Effector memory CD4-positive, alpha-beta T cell (primary cell): ENCODE results near the gene EYA4.

Experiments used
- DNase-seq, 3 donors: peaks; one replicate each; pipeline ENCODE4 v3.0.0-alpha.2; 2020
- H3K27ac ChIP-seq: 2 replicates; pipeline ENCODE4 v1.7.0; 2013; ENCODE audit warnings: mild to moderate bottlenecking, low read length, moderate library complexity; ENCODE audit not compliant: insufficient read depth, poor library complexity, severe bottlenecking
- H3K27me3 ChIP-seq: replicated peaks from 2 replicates; pipeline ENCODE4 v1.7.0; 2013; ENCODE audit warnings: mild to moderate bottlenecking, low read length; ENCODE audit not compliant: insufficient read depth, control insufficient read depth, poor library complexity, severe bottlenecking
- H3K36me3 ChIP-seq: 2 replicates; pipeline ENCODE4 v1.7.0; 2013; ENCODE audit warnings: mild to moderate bottlenecking, low read length, moderate library complexity; ENCODE audit not compliant: control insufficient read depth, insufficient read depth
- H3K4me1 ChIP-seq: 2 replicates; pipeline ENCODE4 v1.7.0; 2013; ENCODE audit warnings: low read length, mild to moderate bottlenecking; ENCODE audit not compliant: control insufficient read depth, insufficient read depth, poor library complexity, severe bottlenecking
- H3K4me3 ChIP-seq: 2 replicates; pipeline ENCODE4 v1.7.0; 2013; ENCODE audit warnings: low read length, low read depth, mild to moderate bottlenecking; ENCODE audit not compliant: insufficient read depth, poor library complexity, severe bottlenecking
- H3K9me3 ChIP-seq: 2 replicates; pipeline ENCODE4 v1.7.0; 2013; ENCODE audit warnings: mild to moderate bottlenecking, low read length, moderate library complexity; ENCODE audit not compliant: control insufficient read depth

Gene EYA4

GRCh38 chr6:133456944-133457343, 215.8 kb downstream of the EYA4 start:
- Histone ChIP-seq H3K27me3 (no peaks in the 10 kb centered on the region), H3K9me3 (no peaks in the 10 kb centered on the region), H3K4me3 (no peak overlapping the region), H3K4me1 (no peaks in the 10 kb centered on the region), H3K27ac (no peak overlapping the region), H3K36me3 (no peaks in the 10 kb centered on the region)
- no peak for DNase-seq

- no peaks in the 10 kb centered on the region for H3K9me3 ChIP-seq
- no peak overlapping the region for H3K4me3 ChIP-seq
- H3K27ac ChIP-seq: no peak overlapping the region
- H3K4me1 ChIP-seq: no peaks in the 10 kb centered on the region
- no peaks in the 10 kb centered on the region for H3K27me3 ChIP-seq
- DNase-seq: no peak
- no peaks in the 10 kb centered on the region for H3K36me3 ChIP-seq
Observed at GRCh38 chr6:133460101-133460500, 218.9 kb downstream of the EYA4 start.

GRCh38 chr6:133463790-133464189, 222.6 kb downstream of the EYA4 start:
- no peak for DNase-seq
- Histone ChIP-seq H3K4me3 (no peak overlapping the region), H3K36me3 (no peaks in the 10 kb centered on the region), H3K27me3 (no peaks in the 10 kb centered on the region), H3K27ac (no peak overlapping the region), H3K9me3 (no peaks in the 10 kb centered on the region), H3K4me1 (no peaks in the 10 kb centered on the region)

- Histone ChIP-seq H3K4me1 (no peaks in the 10 kb centered on the region), H3K9me3 (no peaks in the 10 kb centered on the region), H3K4me3 (no peak overlapping the region), H3K36me3 (no peaks in the 10 kb centered on the region), H3K27ac (no peak overlapping the region), H3K27me3 (no peaks in the 10 kb centered on the region)
- DNase-seq: no peak
Observed at GRCh38 chr6:133466680-133467079, 225.5 kb downstream of the EYA4 start.

- H3K4me1 ChIP-seq: no peaks in the 10 kb centered on the region
- no peaks in the 10 kb centered on the region for H3K27me3 ChIP-seq
- no peak overlapping the region for H3K4me3 ChIP-seq
- H3K9me3 ChIP-seq: no peaks in the 10 kb centered on the region
- H3K36me3 ChIP-seq: no peaks in the 10 kb centered on the region
- no peak overlapping the region for H3K27ac ChIP-seq
- no peak for DNase-seq
Observed at GRCh38 chr6:133467231-133467981, 226.2 kb downstream of the EYA4 start.

- Histone ChIP-seq H3K4me1 (no peaks in the 10 kb centered on the region), H3K27me3 (no peaks in the 10 kb centered on the region), H3K27ac (no peak overlapping the region), H3K9me3 (no peaks in the 10 kb centered on the region), H3K4me3 (no peak overlapping the region), H3K36me3 (no peaks in the 10 kb centered on the region)
- no peak for DNase-seq
Observed at GRCh38 chr6:133467982-133468380, 226.8 kb downstream of the EYA4 start.

GRCh38 chr6:133468591-133468990, 227.4 kb downstream of the EYA4 start:
- Histone ChIP-seq H3K27me3 (no peaks in the 10 kb centered on the region), H3K4me3 (no peak overlapping the region), H3K9me3 (no peaks in the 10 kb centered on the region), H3K36me3 (no peaks in the 10 kb centered on the region), H3K27ac (no peak overlapping the region), H3K4me1 (no peaks in the 10 kb centered on the region)
- no peak for DNase-seq

GRCh38 chr6:133474516-133474915, 233.4 kb downstream of the EYA4 start:
- no peak overlapping the region for H3K27ac ChIP-seq
- no peaks in the 10 kb centered on the region for H3K36me3 ChIP-seq
- H3K9me3 ChIP-seq: no peaks in the 10 kb centered on the region
- no peak overlapping the region for H3K4me3 ChIP-seq
- no peaks in the 10 kb centered on the region for H3K27me3 ChIP-seq
- no peaks in the 10 kb centered on the region for H3K4me1 ChIP-seq
- DNase-seq: no peak

- H3K4me1 ChIP-seq: no peaks in the 10 kb centered on the region
Observed at GRCh38 chr6:133478673-133479072, 237.5 kb downstream of the EYA4 start.

GRCh38 chr6:133487174-133487573, 246.0 kb downstream of the EYA4 start:
- DNase-seq: no peak

More at GRCh38 chr6:133478673-133479072, 237.5 kb downstream of the EYA4 start:
- Histone ChIP-seq H3K36me3 (no peaks in the 10 kb centered on the region), H3K27me3 (no peaks in the 10 kb centered on the region), H3K4me3 (no peak overlapping the region), H3K27ac (no peak overlapping the region), H3K9me3 (no peaks in the 10 kb centered on the region)
- no peak for DNase-seq

More at GRCh38 chr6:133487174-133487573, 246.0 kb downstream of the EYA4 start:
- no peak overlapping the region for H3K27ac ChIP-seq
- no peaks in the 10 kb centered on the region for H3K36me3 ChIP-seq
- no peaks in the 10 kb centered on the region for H3K4me1 ChIP-seq
- no peaks in the 10 kb centered on the region for H3K9me3 ChIP-seq
- no peaks in the 10 kb centered on the region for H3K27me3 ChIP-seq
- H3K4me3 ChIP-seq: no peak overlapping the region
